OCI-LY1 (cell line): Measurements from ENCODE around the gene MYH16.
"Not testable (repeated sequence)": the region's sequence is repeated elsewhere in the genome, so short reads cannot be mapped to it uniquely, and the experiment has no call there.

Source experiments
- H2AFZ ChIP-seq: fragments of 200-600 bp; sonication (generic), shearing (Covaris generic); 2 replicates; pipeline ENCODE4 v1.6.0; 2014; ENCODE audit warnings: antibody characterized with exemption, mild to moderate bottlenecking, low read length
- H3F3A ChIP-seq: fragments of 200-600 bp; sonication (generic), shearing (Covaris generic); 2 replicates; pipeline ENCODE4 v1.6.0; 2014; ENCODE audit warnings: mild to moderate bottlenecking, antibody characterized with exemption, low read length, moderate library complexity; ENCODE audit not compliant: insufficient read depth
- H3K27ac ChIP-seq: fragments of 200-600 bp; sonication (generic); 2 replicates; pipeline ENCODE4 v1.5.1; 2014; ENCODE audit warnings: low read length, mixed run types, mild to moderate bottlenecking, low read depth; ENCODE audit not compliant: poor library complexity, severe bottlenecking
- H3K27me3 ChIP-seq: fragments of 200-600 bp; sonication (generic); 2 replicates; pipeline ENCODE4 v1.6.0; 2014; ENCODE audit warnings: antibody characterized with exemption, mild to moderate bottlenecking, low read length, moderate library complexity; ENCODE audit not compliant: insufficient read depth
- H3K36me3 ChIP-seq: fragments of 200-600 bp; sonication (generic); 2 replicates; pipeline ENCODE4 v1.6.1; 2014; ENCODE audit warnings: mild to moderate bottlenecking, antibody characterized with exemption, low read length, moderate library complexity, mixed read lengths; ENCODE audit not compliant: insufficient read depth
- H3K4me1 ChIP-seq: fragments of 200-600 bp; sonication (generic); 2 replicates; pipeline ENCODE4 v1.5.1; 2014; ENCODE audit warnings: mild to moderate bottlenecking, low read length, moderate library complexity; ENCODE audit not compliant: insufficient read depth, severe bottlenecking
- H3K4me2 ChIP-seq: fragments of 200-600 bp; sonication (generic), shearing (Covaris generic); 2 replicates; pipeline ENCODE4 v1.6.1; 2014; ENCODE audit warnings: low read length
- H3K4me3 ChIP-seq: fragments of 200-600 bp; sonication (generic); 2 replicates; pipeline ENCODE4 v1.5.1; 2014; ENCODE audit warnings: low read length, low read depth, mild to moderate bottlenecking, mixed read lengths; ENCODE audit not compliant: poor library complexity, severe bottlenecking
- H3K79me2 ChIP-seq: fragments of 200-600 bp; shearing (Covaris generic); 2 replicates; pipeline ENCODE4 v1.6.1; 2016; ENCODE audit warnings: mixed run types, low read length, mixed read lengths; ENCODE audit not compliant: insufficient read depth
- H3K9ac ChIP-seq: fragments of 200-600 bp; sonication (generic), shearing (Covaris generic); 2 replicates; pipeline ENCODE4 v1.6.1; 2014; ENCODE audit warnings: mild to moderate bottlenecking, low read length, mixed read lengths
- H3K9me2 ChIP-seq: fragments of 200-600 bp; sonication (generic), shearing (Covaris generic); 2 replicates; pipeline ENCODE4 v1.6.1; 2014; ENCODE audit warnings: low read depth, mild to moderate bottlenecking, low read length, mixed read lengths
- H3K9me3 ChIP-seq: fragments of 200-600 bp; shearing (Covaris generic); 2 replicates; pipeline ENCODE4 v1.6.1; 2014; ENCODE audit warnings: low read length, mixed read lengths
- H4K20me1 ChIP-seq: fragments of 200-600 bp; sonication (generic), shearing (Covaris generic); 2 replicates; pipeline ENCODE4 v1.6.0; 2016; ENCODE audit warnings: mild to moderate bottlenecking, low read length; ENCODE audit not compliant: insufficient read depth
- CTCF ChIP-seq: fragments of 200-600 bp; sonication (generic), shearing (Covaris generic); IDR thresholded peaks from 2 replicates; pipeline ENCODE4 v1.5.1; 2017; ENCODE audit warnings: mild to moderate bottlenecking, antibody characterized with exemption, low read length, moderate library complexity, mixed read lengths
- EZH2 ChIP-seq: fragments of 200-600 bp; sonication (generic), shearing (Covaris generic); IDR thresholded peaks from 2 replicates; pipeline ENCODE4 v1.8.0; 2017; ENCODE audit warnings: borderline replicate concordance, mixed run types, mild to moderate bottlenecking, antibody characterized with exemption, low read length, moderate library complexity, mixed read lengths

MYH16 gene

DNA sequence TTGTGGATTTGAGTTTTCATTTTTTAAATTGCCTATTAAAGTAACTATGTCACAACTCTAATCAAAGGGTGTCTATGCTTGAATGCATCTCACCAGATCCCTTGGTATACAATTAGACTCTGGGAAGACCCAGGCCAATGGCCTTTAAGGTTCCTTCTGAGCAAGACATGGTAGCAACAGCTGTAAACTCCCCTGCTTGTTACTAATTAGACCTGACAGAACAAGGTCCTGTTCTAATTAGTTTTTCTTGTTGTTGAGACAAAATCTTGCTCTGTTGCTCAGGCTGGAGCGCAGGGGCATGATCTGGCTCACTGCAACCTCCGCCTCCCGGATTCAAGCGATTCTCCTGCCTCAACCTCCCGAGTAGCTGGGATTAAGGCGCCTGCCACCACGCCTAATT is 2.9 kb downstream of the MYH16 start:
- Histone ChIP-seq H3K9me3 (no peaks in the 10 kb centered on the region), H3K79me2 (no peaks in the 10 kb centered on the region), H3K27ac (no peak overlapping the region), H3K9me2 (no peaks in the 10 kb centered on the region), H3K36me3 (no peaks in the 10 kb centered on the region), H2AFZ (no peak overlapping the region), H3K4me1 (no peaks in the 10 kb centered on the region), H3F3A (no peaks in the 10 kb centered on the region), H3K4me2 (no peak overlapping the region), H3K9ac (no peak overlapping the region), H3K4me3 (no peak overlapping the region), H4K20me1 (no peaks in the 10 kb centered on the region), H3K27me3 (0 out of 2 replicates have a peak, but pooled peaks cover 5% of the 10 kb centered on the region)
- TF ChIP-seq EZH2, result no peak
- TF ChIP-seq CTCF, result no peak

DNA sequence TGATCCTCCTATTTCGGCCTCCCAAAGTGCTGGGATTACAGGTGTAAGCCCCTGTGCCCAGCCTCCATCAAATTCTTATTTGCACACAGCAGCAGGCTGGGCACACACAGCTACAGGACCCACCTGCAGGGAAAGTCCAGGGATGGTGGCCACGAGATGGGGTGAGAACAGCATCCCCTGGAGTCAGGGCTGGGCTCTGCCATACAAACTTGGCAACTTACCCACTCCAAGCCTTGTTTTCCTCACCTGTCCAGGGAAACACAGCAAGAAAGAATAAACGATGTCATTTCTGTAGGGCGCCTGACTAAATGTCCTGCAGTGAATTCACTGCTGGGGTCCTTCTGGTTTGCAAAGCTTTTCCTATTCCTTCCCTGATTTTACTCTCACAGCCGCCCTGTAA is 5.5 kb downstream of the MYH16 start:
- Histone ChIP-seq H4K20me1 (no peaks in the 10 kb centered on the region), H3K9me3 (no peaks in the 10 kb centered on the region), H3K27ac (no peak overlapping the region), H3K9ac (no peak overlapping the region), H3K79me2 (no peaks in the 10 kb centered on the region), H3K36me3 (no peaks in the 10 kb centered on the region), H2AFZ (no peak overlapping the region), H3F3A (no peaks in the 10 kb centered on the region), H3K4me2 (no peak overlapping the region), H3K9me2 (no peaks in the 10 kb centered on the region), H3K4me3 (no peak overlapping the region), H3K4me1 (no peaks in the 10 kb centered on the region), H3K27me3 (0 out of 2 replicates have a peak, but pooled peaks cover 5% of the 10 kb centered on the region)
- no peak for TF ChIP-seq EZH2
- no peak for TF ChIP-seq CTCF

- H3F3A ChIP-seq, H2AFZ ChIP-seq, H3K4me1 ChIP-seq, H3K4me3 ChIP-seq, H4K20me1 ChIP-seq, H3K4me2 ChIP-seq, H3K27me3 ChIP-seq, H3K9me2 ChIP-seq, H3K9ac ChIP-seq, H3K79me2 ChIP-seq, H3K9me3 ChIP-seq, H3K27ac ChIP-seq, H3K36me3 ChIP-seq: not testable (repeated sequence)
Measured at GRCh38 chr7:99284165-99284564, 11.5 kb downstream of the MYH16 start.

GRCh38 chr7:99287779-99288534 is 15.3 kb downstream of the MYH16 start:
- Histone ChIP-seq H3K4me3 (no peak overlapping the region), H3K4me2 (no peak overlapping the region), H3K79me2 (no peaks in the 10 kb centered on the region), H4K20me1 (no peaks in the 10 kb centered on the region), H3K9me2 (no peaks in the 10 kb centered on the region), H3K4me1 (no peaks in the 10 kb centered on the region), H2AFZ (no peak overlapping the region), H3K36me3 (no peaks in the 10 kb centered on the region), H3K9ac (no peak overlapping the region), H3K27me3 (peaks cover 4% of the 10 kb centered on the region), H3F3A (no peaks in the 10 kb centered on the region), H3K27ac (no peak overlapping the region), H3K9me3 (no peaks in the 10 kb centered on the region)
- TF ChIP-seq EZH2 (no peak), CTCF (no peak)
